Pancreas (tissue), 10 donors: ENCODE results near the gene SEC24D. TPM values are rescaled to one million over a fixed set of nuclear protein-coding genes. Genes with fewer than 3 reads are reported as not detected.

Experiments
- ATAC-seq, 4 donors: fragments of 200-7000 bp; cut with Tn5 transposase; one replicate each; pipeline versions ENCODE4 v1.8.0 to v1.9.1; 2020; ENCODE audit warnings: mild to moderate bottlenecking in 4 of 4, moderate library complexity in 4 of 4
- DNase-seq, 6 donors: peaks; one replicate each; pipeline ENCODE4 v3.0.0-alpha.2; 2020
- FAIRE-seq: peaks from 2 replicates; lab custom pipeline; 2012; peaks lifted over from hg19 to GRCh38; lab: Jason Lieb, UNC
- H3K27ac ChIP-seq, 4 donors: fragments of 200-600 bp; sonication (generic); 1 replicate in 3 of 4; 2 replicates in 1 of 4; pipeline versions ENCODE4 v1.5.0 to v1.8.0; 2020
- H3K27me3 ChIP-seq, 4 donors: fragments of 200-600 bp; one replicate each; pipeline ENCODE4 v1.8.0; 2021
- H3K36me3 ChIP-seq, 3 donors: fragments of 200-600 bp; sonication (generic) in 1 of 3; one replicate each; pipeline versions ENCODE4 v1.5.0 to v1.8.0; 2020 to 2021
- H3K4me1 ChIP-seq, 3 donors: fragments of 200-600 bp; one replicate each; pipeline ENCODE4 v1.8.0; 2021
- H3K4me3 ChIP-seq, 4 donors: fragments of 200-600 bp; sonication (generic) in 2 of 4; one replicate each; pipeline versions ENCODE4 v1.5.0 to v1.8.0; 2020 to 2021
- H3K9me3 ChIP-seq, 4 donors: fragments of 200-600 bp; one replicate each; pipeline ENCODE4 v1.8.0; 2021
- WGBS, 2 donors: extraction: QIAGEN DNeasy Blood & Tissue Kit; methylation state at CpG; one replicate each; pipeline ENCODE4 v1.1.7; 2013; 5-methylcytosine and 5-hydroxymethylcytosine counted together
- intact Hi-C, 3 donors: fragments of 100-400 bp; cut with DNase I; formaldehyde crosslinking; loops; one replicate each; pipeline versions ENCODE4 v1.11.1 to v1.14.2; 2022
- polyA plus RNA-seq, 2 donors: library from polyadenylated mRNA; stranded (reverse); fragments of 200-250 nt; gene quantifications; one replicate each; pipeline ENCODE4 v1.2.3, GENCODE V29; 2013
- total RNA-seq, 6 donors: library from RNA; stranded (reverse); fragmentation: NEBNext Ultra II Directional in 4 of 6; extraction: Animal tissue kit (Norgen Biotek cat#: 25700) in 4 of 6; gene quantifications; one replicate each; pipeline versions ENCODE4 v1.2.1 to v1.2.4, GENCODE V29; 2021 to 2023
- TF ChIP-seq, protein P1 (sequence below), 4 donors: fragments of 200-600 bp; sonication (generic) in 3 of 4; IDR thresholded peaks; one replicate each; pipeline versions ENCODE4 v1.5.0 to v1.8.0; 2021; ENCODE audit warnings: antibody characterized with exemption in 4 of 4
- donor health status: healthy with polysubstance abuse.
- donor health status: DM: no; HTN: no; CAD: no; lungs with moderate emphysema.
- donor health status: DM: no; HTN: no; CAD: no.
- donor health status: control.
- donor health status: control.
- donor health status: Bipolar disorder and iron deficiency.
- donor health status: DM: yes; HTN: yes; CAD: no.
- donor health status: DM: no; HTN: no; CAD: no.
- donor health status: DM: no; HTN: no; CAD: no.
- donor health status: DM: yes; HTN: yes; CAD: no.

The SEC24D gene, protein sequence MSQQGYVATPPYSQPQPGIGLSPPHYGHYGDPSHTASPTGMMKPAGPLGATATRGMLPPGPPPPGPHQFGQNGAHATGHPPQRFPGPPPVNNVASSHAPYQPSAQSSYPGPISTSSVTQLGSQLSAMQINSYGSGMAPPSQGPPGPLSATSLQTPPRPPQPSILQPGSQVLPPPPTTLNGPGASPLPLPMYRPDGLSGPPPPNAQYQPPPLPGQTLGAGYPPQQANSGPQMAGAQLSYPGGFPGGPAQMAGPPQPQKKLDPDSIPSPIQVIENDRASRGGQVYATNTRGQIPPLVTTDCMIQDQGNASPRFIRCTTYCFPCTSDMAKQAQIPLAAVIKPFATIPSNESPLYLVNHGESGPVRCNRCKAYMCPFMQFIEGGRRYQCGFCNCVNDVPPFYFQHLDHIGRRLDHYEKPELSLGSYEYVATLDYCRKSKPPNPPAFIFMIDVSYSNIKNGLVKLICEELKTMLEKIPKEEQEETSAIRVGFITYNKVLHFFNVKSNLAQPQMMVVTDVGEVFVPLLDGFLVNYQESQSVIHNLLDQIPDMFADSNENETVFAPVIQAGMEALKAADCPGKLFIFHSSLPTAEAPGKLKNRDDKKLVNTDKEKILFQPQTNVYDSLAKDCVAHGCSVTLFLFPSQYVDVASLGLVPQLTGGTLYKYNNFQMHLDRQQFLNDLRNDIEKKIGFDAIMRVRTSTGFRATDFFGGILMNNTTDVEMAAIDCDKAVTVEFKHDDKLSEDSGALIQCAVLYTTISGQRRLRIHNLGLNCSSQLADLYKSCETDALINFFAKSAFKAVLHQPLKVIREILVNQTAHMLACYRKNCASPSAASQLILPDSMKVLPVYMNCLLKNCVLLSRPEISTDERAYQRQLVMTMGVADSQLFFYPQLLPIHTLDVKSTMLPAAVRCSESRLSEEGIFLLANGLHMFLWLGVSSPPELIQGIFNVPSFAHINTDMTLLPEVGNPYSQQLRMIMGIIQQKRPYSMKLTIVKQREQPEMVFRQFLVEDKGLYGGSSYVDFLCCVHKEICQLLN
- total RNA-seq (10 to 100 TPM; 31.0 to 49.6 (median 41.0) TPM), polyA plus RNA-seq (10 to 100 TPM; 10.9 to 20.1 TPM)

DNA sequence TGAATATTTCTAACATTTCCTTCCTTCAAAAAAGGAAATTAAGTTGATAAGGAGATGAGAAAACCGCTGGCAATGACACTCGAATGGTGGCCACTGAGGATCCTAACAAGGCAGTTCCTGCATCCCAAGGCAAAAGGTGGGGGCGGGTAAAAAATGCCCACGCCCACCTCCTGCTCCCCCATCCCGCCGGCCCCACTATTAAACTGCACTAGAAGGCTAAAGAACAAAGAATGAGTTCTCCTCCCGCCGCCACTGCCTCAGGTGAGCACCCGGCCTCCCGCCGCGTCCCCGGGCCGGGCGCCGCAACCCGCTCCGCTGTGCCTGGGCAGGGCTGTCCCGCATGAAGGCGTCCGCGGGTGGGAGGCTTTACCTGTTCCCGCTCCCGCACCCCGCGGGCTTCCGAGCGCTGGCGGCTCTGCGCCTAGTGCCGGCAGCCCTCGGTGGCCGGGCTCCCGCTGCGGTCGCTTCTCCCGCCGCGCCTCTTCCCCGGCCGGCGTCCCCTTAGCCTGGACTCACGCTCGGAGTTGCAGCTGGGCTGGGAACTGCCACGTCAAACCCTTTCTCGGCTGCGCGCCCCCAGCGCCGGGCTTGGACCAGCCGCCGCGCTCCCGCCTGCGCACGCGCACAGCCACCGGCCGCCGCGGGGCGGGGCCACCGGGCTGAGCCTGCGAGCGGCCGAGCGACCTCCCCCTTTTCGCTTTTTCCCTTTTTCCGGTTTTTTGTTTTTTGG lies at the start of gene SEC24D:
Gene SEC24D, minus strand, starts transcription at position 556 of the 730 bp plus-strand sequence. CDS start 2,430 bp downstream, outside the sequence.
- H3K4me1 ChIP-seq, result peaks cover 4 to 14% (median 12%) of the 10 kb centered on the region in 3 donors
- peaks cover 0 to 4% (median 0%) of the 10 kb centered on the region in 3 donors for H3K36me3 ChIP-seq
- peak within 1 kb of the TSS; percentile 82 to 96 (median 90) for H3K27ac ChIP-seq
- WGBS, 2 donors, result 0 to 1% methylated on average over 69 of the region's 69 CpGs
- FAIRE-seq (no peak), ATAC-seq (peak; percentile 86 to 95 (median 92)), DNase-seq (peak; percentile 83 to 97 (median 89))
- H3K4me3 ChIP-seq, result peak within 1 kb of the TSS; percentile 63 to 94 (median 90)
- intact Hi-C loops, result no loop called here
- TF ChIP-seq, protein P1, sequence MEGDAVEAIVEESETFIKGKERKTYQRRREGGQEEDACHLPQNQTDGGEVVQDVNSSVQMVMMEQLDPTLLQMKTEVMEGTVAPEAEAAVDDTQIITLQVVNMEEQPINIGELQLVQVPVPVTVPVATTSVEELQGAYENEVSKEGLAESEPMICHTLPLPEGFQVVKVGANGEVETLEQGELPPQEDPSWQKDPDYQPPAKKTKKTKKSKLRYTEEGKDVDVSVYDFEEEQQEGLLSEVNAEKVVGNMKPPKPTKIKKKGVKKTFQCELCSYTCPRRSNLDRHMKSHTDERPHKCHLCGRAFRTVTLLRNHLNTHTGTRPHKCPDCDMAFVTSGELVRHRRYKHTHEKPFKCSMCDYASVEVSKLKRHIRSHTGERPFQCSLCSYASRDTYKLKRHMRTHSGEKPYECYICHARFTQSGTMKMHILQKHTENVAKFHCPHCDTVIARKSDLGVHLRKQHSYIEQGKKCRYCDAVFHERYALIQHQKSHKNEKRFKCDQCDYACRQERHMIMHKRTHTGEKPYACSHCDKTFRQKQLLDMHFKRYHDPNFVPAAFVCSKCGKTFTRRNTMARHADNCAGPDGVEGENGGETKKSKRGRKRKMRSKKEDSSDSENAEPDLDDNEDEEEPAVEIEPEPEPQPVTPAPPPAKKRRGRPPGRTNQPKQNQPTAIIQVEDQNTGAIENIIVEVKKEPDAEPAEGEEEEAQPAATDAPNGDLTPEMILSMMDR (IDR thresholded peaks at IDR 0.05), result no peak
- H3K27me3 ChIP-seq, result no peaks in the 10 kb centered on the region
- no peaks in the 10 kb centered on the region for H3K9me3 ChIP-seq

- ATAC-seq, result no peak
- 70 to 78% methylated on average over 3 of the region's 3 CpGs for WGBS, 2 donors
- no peaks in the 10 kb centered on the region for H3K36me3 ChIP-seq
These were observed 48.8 kb upstream of the SEC24D start for GRCh38 chr4:118884716-118885115.

GRCh38 chr4:118883861-118884260 lies 47.9 kb upstream of the SEC24D start:
- 63 to 79% methylated on average over 1 of the region's 1 CpG for WGBS, 2 donors
- no peak for ATAC-seq

More at GRCh38 chr4:118884716-118885115, 48.8 kb upstream of the SEC24D start:
- intact Hi-C loops, result no loop called here
- Histone ChIP-seq H3K4me3 (no peak overlapping the region), H3K27me3 (peaks cover 0 to 4% (median 1%) of the 10 kb centered on the region in 4 donors), H3K27ac (no peak overlapping the region), H3K4me1 (peaks cover 0 to 7% (median 0%) of the 10 kb centered on the region in 3 donors), H3K9me3 (no peaks in the 10 kb centered on the region)
- no peak for DNase-seq
- TF ChIP-seq, protein P1 (IDR thresholded peaks at IDR 0.05), result no peak
- FAIRE-seq, result no peak

More at GRCh38 chr4:118883861-118884260, 47.9 kb upstream of the SEC24D start:
- FAIRE-seq (no peak), DNase-seq (no peak)
- no peaks in the 10 kb centered on the region for H3K9me3 ChIP-seq
- TF ChIP-seq, protein P1 (IDR thresholded peaks at IDR 0.05), result no peak
- H3K27me3 ChIP-seq, result peaks cover 0 to 3% (median 0%) of the 10 kb centered on the region in 4 donors
- no peaks in the 10 kb centered on the region for H3K36me3 ChIP-seq
- intact Hi-C loops, result no loop called here
- H3K27ac ChIP-seq, result no peak overlapping the region
- no peak overlapping the region for H3K4me3 ChIP-seq
- peaks cover 0 to 7% (median 0%) of the 10 kb centered on the region in 3 donors for H3K4me1 ChIP-seq
